Lower lobe of right lung (tissue), 2 donors: Measurements from ENCODE around the gene MED22. TPM values are rescaled to one million over a fixed set of nuclear protein-coding genes. Genes with fewer than 3 reads are reported as not detected.

Source experiments
- ATAC-seq, 2 donors: fragments of 200-7000 bp; cut with Tn5 transposase; one replicate each; pipeline ENCODE4 v1.9.1; 2020 to 2022; ENCODE audit warnings: mild to moderate bottlenecking in 2 of 2, moderate library complexity in 2 of 2
- DNase-seq: peaks from one replicate; pipeline ENCODE4 v3.0.0-alpha.2; 2020
- H3K27ac ChIP-seq: fragments of 200-600 bp; one replicate; pipeline ENCODE4 v1.8.0; 2022
- H3K27me3 ChIP-seq: fragments of 200-600 bp; one replicate; pipeline ENCODE4 v1.8.0; 2022; ENCODE audit warnings: low read depth
- H3K36me3 ChIP-seq: fragments of 200-600 bp; one replicate; pipeline ENCODE4 v1.8.0; 2022; ENCODE audit warnings: mild to moderate bottlenecking
- H3K4me1 ChIP-seq: fragments of 200-600 bp; one replicate; pipeline ENCODE4 v1.8.0; 2022
- H3K4me3 ChIP-seq: fragments of 200-600 bp; one replicate; pipeline ENCODE4 v1.8.0; 2022; ENCODE audit warnings: mild to moderate bottlenecking
- H3K9me3 ChIP-seq: fragments of 200-600 bp; one replicate; pipeline ENCODE4 v1.8.0; 2022
- intact Hi-C: fragments of 100-400 bp; cut with DNase I; formaldehyde crosslinking; loops from one replicate; pipeline ENCODE4 v1.11.0; 2022
- total RNA-seq: library from RNA; stranded (reverse); fragmentation: NEBNext Ultra II Directional; extraction: Animal tissue kit (Norgen Biotek cat#: 25700); gene quantifications from one replicate; pipeline ENCODE4 v1.2.1, GENCODE V29; 2021
- TF ChIP-seq, protein P1 (sequence below): fragments of 200-600 bp; IDR thresholded peaks from one replicate; pipeline ENCODE4 v1.8.0; 2022; ENCODE audit warnings: antibody characterized with exemption, mild to moderate bottlenecking
- donor health status: DM: no; HTN: yes; CAD: no; lungs with severe emphysema.

Gene MED22
- total RNA-seq, 1 donor from 2014 or later = 24.4 TPM

DNA sequence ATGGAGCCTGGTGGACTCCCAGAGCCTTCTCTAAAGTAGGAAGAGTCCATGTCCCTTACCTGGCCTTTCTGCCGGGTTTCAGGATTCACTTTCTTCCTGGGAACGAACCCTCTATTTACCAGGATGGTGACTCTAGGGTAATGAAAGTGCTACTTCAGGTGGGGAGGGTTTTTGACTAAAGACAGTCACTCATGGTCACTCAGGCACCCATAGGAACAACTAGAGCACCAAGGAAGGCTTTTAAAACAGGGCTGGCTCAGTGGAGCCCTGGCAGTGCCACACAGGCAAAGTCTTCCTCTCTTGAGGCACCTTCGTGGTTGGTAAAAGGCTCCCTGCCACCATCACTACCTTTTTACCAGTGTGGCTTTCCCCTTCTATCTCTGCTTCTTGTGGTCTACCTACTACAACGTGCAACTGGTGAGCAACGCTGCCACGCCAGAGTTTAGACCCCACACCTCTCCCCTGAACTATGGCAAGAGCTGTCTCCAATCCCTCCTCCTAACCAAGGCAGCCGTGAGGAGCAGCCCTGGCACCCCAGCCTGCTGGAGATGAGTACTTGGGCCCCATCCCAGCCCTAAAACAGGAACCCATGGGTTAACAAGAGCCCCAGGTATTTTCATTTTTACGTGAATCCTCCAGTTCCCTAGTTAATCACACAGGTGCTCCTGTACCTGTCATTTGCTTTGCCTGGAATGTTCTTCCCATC is 4.9 kb upstream of the MED22 start:
- intact Hi-C loops = no loop called here
- ATAC-seq = no peak
- peaks cover 58% of the 10 kb centered on the region for H3K36me3 ChIP-seq

DNA sequence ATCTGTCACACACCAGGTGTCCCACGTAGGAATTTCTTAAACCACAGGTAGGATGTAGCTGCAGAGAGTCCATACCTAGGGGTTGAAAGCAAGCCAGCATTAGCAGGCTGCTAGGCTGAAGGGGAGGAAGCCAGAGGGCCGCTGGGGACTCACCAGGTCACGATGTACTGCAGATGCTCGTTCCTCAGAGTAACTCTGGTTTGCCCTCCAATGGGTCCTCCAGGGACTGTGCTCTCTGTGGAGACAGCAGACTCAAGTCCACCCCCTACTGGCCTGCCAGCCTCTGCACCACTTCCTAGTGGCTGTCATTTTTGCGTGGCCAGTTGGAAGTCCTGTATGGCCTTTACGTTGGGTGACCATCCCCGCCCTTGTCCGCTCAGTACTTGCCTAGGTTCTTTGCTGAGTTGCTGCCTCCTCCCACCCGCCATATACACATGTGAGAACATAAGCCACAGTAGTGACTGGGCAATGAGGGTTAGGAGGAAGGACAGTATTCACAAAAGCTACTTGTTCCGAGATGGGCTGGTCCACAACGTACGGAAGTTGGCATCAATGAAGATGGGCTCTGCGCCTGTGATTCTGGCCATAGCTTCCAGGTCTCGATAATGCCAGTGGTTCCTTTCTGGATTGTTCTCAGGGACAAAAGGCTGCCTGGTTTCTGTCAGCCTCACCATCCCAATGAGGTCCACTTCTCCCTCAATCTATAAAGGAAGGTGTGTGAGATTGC is 4.1 kb upstream of the MED22 start:
- DNase-seq (no peak), ATAC-seq (no peak)
- Histone ChIP-seq H3K27ac (no peak overlapping the region), H3K36me3 (peaks cover 56% of the 10 kb centered on the region), H3K4me1 (peaks cover 36% of the 10 kb centered on the region), H3K4me3 (no peak overlapping the region), H3K9me3 (no peaks in the 10 kb centered on the region), H3K27me3 (no peaks in the 10 kb centered on the region)
- TF ChIP-seq, protein P1, sequence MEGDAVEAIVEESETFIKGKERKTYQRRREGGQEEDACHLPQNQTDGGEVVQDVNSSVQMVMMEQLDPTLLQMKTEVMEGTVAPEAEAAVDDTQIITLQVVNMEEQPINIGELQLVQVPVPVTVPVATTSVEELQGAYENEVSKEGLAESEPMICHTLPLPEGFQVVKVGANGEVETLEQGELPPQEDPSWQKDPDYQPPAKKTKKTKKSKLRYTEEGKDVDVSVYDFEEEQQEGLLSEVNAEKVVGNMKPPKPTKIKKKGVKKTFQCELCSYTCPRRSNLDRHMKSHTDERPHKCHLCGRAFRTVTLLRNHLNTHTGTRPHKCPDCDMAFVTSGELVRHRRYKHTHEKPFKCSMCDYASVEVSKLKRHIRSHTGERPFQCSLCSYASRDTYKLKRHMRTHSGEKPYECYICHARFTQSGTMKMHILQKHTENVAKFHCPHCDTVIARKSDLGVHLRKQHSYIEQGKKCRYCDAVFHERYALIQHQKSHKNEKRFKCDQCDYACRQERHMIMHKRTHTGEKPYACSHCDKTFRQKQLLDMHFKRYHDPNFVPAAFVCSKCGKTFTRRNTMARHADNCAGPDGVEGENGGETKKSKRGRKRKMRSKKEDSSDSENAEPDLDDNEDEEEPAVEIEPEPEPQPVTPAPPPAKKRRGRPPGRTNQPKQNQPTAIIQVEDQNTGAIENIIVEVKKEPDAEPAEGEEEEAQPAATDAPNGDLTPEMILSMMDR = peak; percentile 52
- intact Hi-C loops = no loop called here

More for the DNA sequence above, 4.9 kb upstream of the MED22 start:
- DNase-seq = no peak
- TF ChIP-seq, protein P1 = no peak
- H3K27ac ChIP-seq = no peak overlapping the region
- peaks cover 43% of the 10 kb centered on the region for H3K4me1 ChIP-seq
- no peaks in the 10 kb centered on the region for H3K9me3 ChIP-seq
- no peaks in the 10 kb centered on the region for H3K27me3 ChIP-seq
- no peak overlapping the region for H3K4me3 ChIP-seq

DNA sequence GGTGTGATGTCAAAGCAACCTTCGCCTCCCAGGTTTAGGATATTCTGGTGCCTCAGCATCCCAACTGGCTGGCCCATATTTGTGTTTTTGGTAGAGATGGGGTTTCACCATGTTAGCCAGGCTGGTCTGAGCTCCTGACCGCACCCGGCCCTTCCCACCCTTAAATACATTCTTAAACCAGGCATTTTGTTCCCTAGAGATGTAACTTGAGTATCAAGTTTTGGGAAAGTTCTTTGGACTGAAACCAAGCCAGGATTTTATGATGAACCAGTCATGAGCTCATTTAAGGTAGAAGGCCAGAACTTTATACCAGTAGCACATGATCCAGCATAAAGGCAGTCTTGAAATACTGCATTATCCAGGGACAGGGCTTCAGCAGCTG is 3.6 kb upstream of the MED22 start:
- ATAC-seq = no peak
- Histone ChIP-seq H3K4me3 (no peak overlapping the region), H3K9me3 (no peaks in the 10 kb centered on the region), H3K27me3 (no peaks in the 10 kb centered on the region), H3K27ac (no peak overlapping the region), H3K36me3 (peaks cover 56% of the 10 kb centered on the region), H3K4me1 (peaks cover 38% of the 10 kb centered on the region)
- intact Hi-C loops = no loop called here
- TF ChIP-seq, protein P1 = no peak
- DNase-seq = no peak

DNA sequence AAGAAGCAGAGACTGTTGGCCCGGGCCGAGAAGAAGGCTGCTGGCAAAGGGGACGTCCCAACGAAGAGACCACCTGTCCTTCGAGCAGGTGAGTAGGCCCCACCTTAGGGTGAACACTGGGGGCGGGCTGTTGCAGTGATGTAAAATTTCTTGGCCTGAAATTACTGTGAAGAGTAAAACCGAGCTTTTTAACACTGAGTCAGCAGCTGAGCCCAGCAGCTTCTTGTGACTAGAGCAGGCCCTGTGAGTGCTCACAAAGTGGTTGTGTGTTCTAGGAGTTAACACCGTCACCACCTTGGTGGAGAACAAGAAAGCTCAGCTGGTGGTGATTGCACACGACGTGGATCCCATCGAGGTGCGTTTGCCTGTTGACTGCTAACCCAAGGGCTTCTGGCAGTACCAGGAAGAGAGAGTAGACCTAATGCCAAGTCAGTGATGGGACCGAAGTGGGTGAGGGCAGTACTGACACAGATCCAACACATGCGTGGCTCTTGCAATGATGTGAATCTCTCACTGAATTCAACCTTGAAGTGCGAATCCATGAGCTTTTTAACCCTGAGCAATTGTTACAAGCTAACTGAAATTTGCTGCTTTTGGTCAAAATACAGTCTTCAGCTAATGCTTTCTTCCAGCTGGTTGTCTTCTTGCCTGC is 2.2 kb upstream of the MED22 start:
- DNase-seq = no peak
- ATAC-seq = no peak
- peaks cover 36% of the 10 kb centered on the region for H3K4me1 ChIP-seq
- intact Hi-C loops = no loop called here
- H3K27me3 ChIP-seq = no peaks in the 10 kb centered on the region
- H3K27ac ChIP-seq = no peak overlapping the region
- TF ChIP-seq, protein P1 = no peak
- no peak overlapping the region for H3K4me3 ChIP-seq
- H3K9me3 ChIP-seq = no peaks in the 10 kb centered on the region
- peaks cover 68% of the 10 kb centered on the region for H3K36me3 ChIP-seq

DNA sequence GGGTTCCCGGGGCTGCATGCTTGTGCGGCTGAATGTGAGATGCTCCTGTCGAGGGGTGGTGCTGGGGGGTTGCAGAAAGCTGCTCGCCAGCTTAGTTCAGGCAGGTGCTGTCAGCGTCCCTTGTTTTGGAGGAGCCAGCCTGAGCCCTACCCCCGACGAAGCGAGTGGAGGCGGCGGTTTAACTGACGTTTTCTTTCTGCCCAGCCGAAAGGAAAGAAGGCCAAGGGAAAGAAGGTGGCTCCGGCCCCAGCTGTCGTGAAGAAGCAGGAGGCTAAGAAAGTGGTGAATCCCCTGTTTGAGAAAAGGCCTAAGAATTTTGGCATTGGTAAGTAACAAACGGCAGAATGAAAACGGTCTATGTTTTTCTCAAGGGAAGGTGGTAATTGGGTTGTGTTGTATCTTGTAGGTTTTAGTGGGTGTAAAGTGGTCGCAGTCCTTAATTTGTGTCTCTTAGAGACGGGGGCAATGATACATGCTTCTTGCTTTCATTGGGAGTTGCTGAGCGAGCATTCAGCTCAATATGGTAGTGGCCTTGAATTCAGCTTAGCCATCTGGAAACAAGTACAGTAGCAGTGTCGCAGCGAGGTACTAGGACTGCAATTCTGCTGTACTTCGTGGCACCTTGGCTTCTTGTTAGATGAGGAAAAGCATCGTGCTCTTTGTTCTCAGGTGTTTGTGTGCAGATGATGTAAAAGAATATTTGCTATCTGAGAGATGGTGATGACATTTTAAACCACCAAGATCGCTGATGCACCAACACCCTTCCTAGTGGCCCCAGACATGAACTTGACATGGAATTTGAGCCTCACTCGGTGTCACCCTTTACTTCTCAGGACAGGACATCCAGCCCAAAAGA is 1.0 kb upstream of the MED22 start:
- Histone ChIP-seq H3K4me1 (peaks cover 30% of the 10 kb centered on the region), H3K27me3 (no peaks in the 10 kb centered on the region), H3K4me3 (peak overlapping the region; percentile 93), H3K27ac (peak overlapping the region; percentile 92), H3K36me3 (peaks cover 75% of the 10 kb centered on the region), H3K9me3 (no peaks in the 10 kb centered on the region)
- intact Hi-C loops = no loop called here
- ATAC-seq (no peak), DNase-seq (no peak)
- TF ChIP-seq, protein P1 = no peak
